HCEC 1CT (cell line): Measurements from ENCODE around the gene WDR73.
"Not testable (repeated sequence)": the region's sequence is repeated elsewhere in the genome, so short reads cannot be mapped to it uniquely, and the experiment has no call there.

ENCODE experiments used
- DNase-seq: peaks from one replicate; pipeline ENCODE4 v3.0.0-alpha.2; 2017

The WDR73 gene

GRCh38 chr15:84657748-84658079 is 3.6 kb upstream of the WDR73 start:
- DNase-seq: no peak

GRCh38 chr15:84656972-84657371 is 2.9 kb upstream of the WDR73 start:
- no peak for DNase-seq

GRCh38 chr15:84654689-84655453 is 788 bp upstream of the WDR73 start:
- peak; percentile 73 for DNase-seq

GRCh38 chr15:84653584-84653909 is 536 bp downstream of the WDR73 start:
- DNase-seq: no peak

GRCh38 chr15:84649706-84650105 is 4.4 kb downstream of the WDR73 start:
- peak; percentile 31 for DNase-seq

- DNase-seq: no peak
Observed at GRCh38 chr15:84648539-84648938, 5.5 kb downstream of the WDR73 start.

- no peak for DNase-seq
Observed at GRCh38 chr15:84647726-84648125, 6.4 kb downstream of the WDR73 start.

- DNase-seq: no peak
Observed at GRCh38 chr15:84645997-84646396, 8.1 kb downstream of the WDR73 start.

- no peak for DNase-seq
Observed at GRCh38 chr15:84645496-84645895, 8.6 kb downstream of the WDR73 start.

- no peak for DNase-seq
Observed at GRCh38 chr15:84643838-84644237, 10.2 kb downstream of the WDR73 start.

GRCh38 chr15:84642640-84643039 is 11.4 kb downstream of the WDR73 start:
- DNase-seq: not testable (repeated sequence)

- not testable (repeated sequence) for DNase-seq
Observed at GRCh38 chr15:84641871-84642270, 12.2 kb downstream of the WDR73 start.

- peak; percentile 17 for DNase-seq
Observed at GRCh38 chr15:84638103-84638502, 16.0 kb downstream of the WDR73 start.

GRCh38 chr15:84634228-84634837 is 19.8 kb downstream of the WDR73 start:
- no peak for DNase-seq

- DNase-seq: peak; percentile 61
Observed at GRCh38 chr15:84633311-84634227, 20.5 kb downstream of the WDR73 start.

- DNase-seq: no peak
Observed at GRCh38 chr15:84631706-84632272, 22.3 kb downstream of the WDR73 start.

- no peak for DNase-seq
Observed at GRCh38 chr15:84629033-84629432, 25.1 kb downstream of the WDR73 start.

GRCh38 chr15:84625123-84625522 is 29.0 kb downstream of the WDR73 start:
- DNase-seq: no peak

GRCh38 chr15:84624359-84624758 is 29.7 kb downstream of the WDR73 start:
- no peak for DNase-seq

GRCh38 chr15:84621358-84621979 is 32.6 kb downstream of the WDR73 start:
- no peak for DNase-seq

GRCh38 chr15:84620626-84621025 is 33.5 kb downstream of the WDR73 start:
- DNase-seq: no peak

- no peak for DNase-seq
Observed at GRCh38 chr15:84616235-84616634, 37.8 kb downstream of the WDR73 start.

GRCh38 chr15:84611631-84612030 is 42.5 kb downstream of the WDR73 start:
- DNase-seq: no peak
